IMR-90 (cell line): ENCODE results near the gene UTF1. TPM values are rescaled to one million over a fixed set of nuclear protein-coding genes. Genes with fewer than 3 reads are reported as not detected.
A peak's percentile ranks its signal among the peaks of the same experiment; 100 is the strongest.

ENCODE experiments used
- ATAC-seq: fragments of 200-7000 bp; cut with Tn5 transposase; 2 replicates; pipeline ENCODE4 v1.9.1; 2020; ENCODE audit warnings: low read depth, mild to moderate bottlenecking, moderate library complexity
- BruUV-seq: library from RNA; stranded (reverse); fragments of 400-500 nt; replicated peaks from 2 replicates; lab custom pipeline; 2021; lab: Mats Ljungman, UMichigan
- CTCF ChIA-PET: fragments of 300-600 bp; formaldehyde crosslinking; extraction: SDS; loops from one replicate; lab custom pipeline; 2021; ENCODE audit warnings: antibody characterized with exemption; lab: Yijun Ruan, JAX
- POLR2A ChIA-PET: fragments of 300-600 bp; sonication (Branson Sonifier 250); formaldehyde crosslinking; loops from one replicate; lab custom pipeline; 2022; ENCODE audit warnings: antibody characterized with exemption; ENCODE audit not compliant: unreplicated experiment; lab: Charles Lee
- DNase-seq: peaks from one replicate; pipeline ENCODE4 v3.0.0; 2013
- H2AFZ ChIP-seq: replicated peaks from 2 replicates; pipeline ENCODE3; 2013; ENCODE audit warnings: low read length, mild to moderate bottlenecking; ENCODE audit not compliant: poor library complexity
- H2AK5ac ChIP-seq: 2 replicates; pipeline ENCODE4 v1.6.1; 2013; ENCODE audit warnings: low read depth, low read length, inconsistent platforms
- H2AK9ac ChIP-seq: replicated peaks from 2 replicates; pipeline ENCODE3; 2013; ENCODE audit warnings: mild to moderate bottlenecking, low read depth, low read length, moderate library complexity; ENCODE audit not compliant: poor library complexity
- H2BK120ac ChIP-seq: 2 replicates; pipeline ENCODE4 v1.6.1; 2013; ENCODE audit warnings: low read depth, low read length, inconsistent platforms
- H2BK15ac ChIP-seq: 3 replicates; pipeline ENCODE4 v1.6.1; 2013; ENCODE audit warnings: low read depth, low read length, inconsistent platforms
- H2BK20ac ChIP-seq: 2 replicates; pipeline ENCODE4 v1.6.1; 2013; ENCODE audit warnings: low read depth, mild to moderate bottlenecking, inconsistent platforms, low read length, moderate library complexity
- H2BK5ac ChIP-seq: 2 replicates; pipeline ENCODE4 v1.6.1; 2013; ENCODE audit warnings: mild to moderate bottlenecking, low read depth, low read length, inconsistent platforms; ENCODE audit not compliant: poor library complexity, severe bottlenecking
- H3K14ac ChIP-seq: replicated peaks from 2 replicates; pipeline ENCODE4 v1.6.1; 2013; ENCODE audit warnings: low read depth, low read length, inconsistent platforms
- H3K18ac ChIP-seq: 2 replicates; pipeline ENCODE4 v1.6.1; 2013; ENCODE audit warnings: low read depth, low read length, control low read depth
- H3K23ac ChIP-seq: 2 replicates; pipeline ENCODE4 v1.6.1; 2013; ENCODE audit warnings: low read depth, low read length, inconsistent platforms
- H3K27ac ChIP-seq: 2 replicates; pipeline ENCODE4 v1.5.1; 2013; ENCODE audit warnings: mild to moderate bottlenecking, control low read depth, low read length; ENCODE audit not compliant: insufficient read depth
- H3K27me3 ChIP-seq: 2 replicates; pipeline ENCODE4 v1.6.1; 2013; ENCODE audit warnings: low read length; ENCODE audit not compliant: control insufficient read depth, insufficient read depth
- H3K36me3 ChIP-seq: 2 replicates; pipeline ENCODE4 v1.6.1; 2013; ENCODE audit warnings: low read length, mixed read lengths; ENCODE audit not compliant: control insufficient read depth, insufficient read depth
- H3K4ac ChIP-seq: 2 replicates; pipeline ENCODE4 v1.6.1; 2013; ENCODE audit warnings: low read depth, low read length, inconsistent platforms
- H3K4me1 ChIP-seq: 2 replicates; pipeline ENCODE4 v1.6.1; 2013; ENCODE audit warnings: low read length, mixed read lengths; ENCODE audit not compliant: control insufficient read depth, insufficient read depth
- H3K4me2 ChIP-seq: 2 replicates; pipeline ENCODE4 v1.6.1; 2013; ENCODE audit warnings: low read depth, mild to moderate bottlenecking, control low read depth, low read length, moderate library complexity
- H3K4me3 ChIP-seq: 2 replicates; pipeline ENCODE4 v1.5.1; 2013; ENCODE audit warnings: low read depth, mild to moderate bottlenecking, control low read depth, low read length, moderate library complexity; ENCODE audit not compliant: insufficient read depth
- H3K56ac ChIP-seq: 2 replicates; pipeline ENCODE4 v1.6.1; 2013; ENCODE audit warnings: low read length, inconsistent platforms; ENCODE audit not compliant: insufficient read depth; ENCODE audit errors: extremely low read depth
- H3K79me1 ChIP-seq, 2 experiments: 2 replicates each; pipeline ENCODE4 v1.6.1; 2013; ENCODE audit warnings: low read length in 2 of 2, inconsistent platforms in 1 of 2, low read depth in 1 of 2
- H3K9ac ChIP-seq: 2 replicates; pipeline ENCODE4 v1.6.1; 2013; ENCODE audit warnings: low read depth, low read length, control low read depth
- H3K9me1 ChIP-seq: 2 replicates; pipeline ENCODE4 v1.6.1; 2013; ENCODE audit warnings: low read length, inconsistent platforms; ENCODE audit not compliant: insufficient read depth
- H3K9me3 ChIP-seq: 2 replicates; pipeline ENCODE4 v1.6.1; 2013; ENCODE audit warnings: low read length; ENCODE audit not compliant: control insufficient read depth, insufficient read depth
- H4K20me1 ChIP-seq: 2 replicates; pipeline ENCODE4 v1.6.1; 2013; ENCODE audit warnings: low read length, inconsistent platforms; ENCODE audit not compliant: insufficient read depth
- H4K5ac ChIP-seq: 2 replicates; pipeline ENCODE4 v1.6.1; 2013; ENCODE audit warnings: mild to moderate bottlenecking, low read depth, low read length, control low read depth
- H4K8ac ChIP-seq, 2 experiments: 2 replicates each; pipeline ENCODE4 v1.6.1; 2013; ENCODE audit warnings: low read depth in 2 of 2, low read length in 2 of 2, control low read depth in 1 of 2, inconsistent platforms in 1 of 2
- H4K91ac ChIP-seq: 2 replicates; pipeline ENCODE4 v1.6.1; 2013; ENCODE audit warnings: low read depth, low read length, inconsistent platforms; ENCODE audit not compliant: insufficient read depth
- BHLHE40 ChIP-seq: fragments of 150-350 bp; IDR thresholded peaks from 2 replicates; pipeline ENCODE4 v1.6.1; 2016; ENCODE audit warnings: mild to moderate bottlenecking, low read depth, low read length
- MAZ ChIP-seq: IDR thresholded peaks from 2 replicates; pipeline ENCODE4 v1.6.1; 2012; ENCODE audit warnings: low read depth, mild to moderate bottlenecking, low read length, improper control_type of control experiment, moderate library complexity, borderline replicate concordance
- RAD21 ChIP-seq: IDR thresholded peaks from 2 replicates; pipeline ENCODE4 v1.6.1; 2012; ENCODE audit warnings: low read length, improper control_type of control experiment
- WGBS, 2 experiments: methylation state at CpG; one replicate each; pipeline versions ENCODE4 v1.1.5 to v1.1.7; 2013; ENCODE audit warnings: missing lambda C conversion rate in 2 of 2; ENCODE audit not compliant: insufficient read length in 1 of 2; ENCODE audit errors: extremely low coverage in 2 of 2; 5-methylcytosine and 5-hydroxymethylcytosine counted together
- dilution Hi-C: fragments of 300-500 bp; cut with HindIII; formaldehyde crosslinking; loops from one replicate; pipeline ENCODE4 v1.14.3; 2018; ENCODE audit warnings: low sequenced_read_pairs; ENCODE audit not compliant: unreplicated experiment
- in situ Hi-C: fragments of 300-500 bp; cut with MboI; formaldehyde crosslinking; loops from 3 replicates; pipeline ENCODE4 v1.14.3; 2019; ENCODE audit warnings: low sequenced_read_pairs, inconsistent platforms, mixed read lengths
- intact Hi-C: fragments of 100-400 bp; cut with micrococcal nuclease; formaldehyde crosslinking; loops from 2 replicates; pipeline ENCODE4 v1.10.0; 2022
- polyA plus RNA-seq, 3 experiments: library from polyadenylated mRNA; depleted of rRNA; stranded (reverse); fragments of >200 nt; gene quantifications; 2 replicates each; pipeline ENCODE4 v1.2.3, GENCODE V29; 2012; ENCODE audit warnings: low replicate concordance in 1 of 3
- total RNA-seq: library from RNA; depleted of rRNA; stranded (reverse); fragments of >200 nt; gene quantifications from 2 replicates; pipeline ENCODE4 v1.2.3, GENCODE V29; 2012

The UTF1 gene
- total and polyA plus RNA-seq, 2 of the 4 experiments (the other 2 are of a cell fraction) = not detected

- H4K8ac ChIP-seq = peak overlapping the region; percentile 25 to 73
- H2AK5ac ChIP-seq = peak overlapping the region; percentile 98
- WGBS, 2 experiments = 85% methylated on average over 5 of the region's 21 CpGs; no CpG with 5 or more reads in 1 of the 2 experiments
- H3K4me1 ChIP-seq = peaks cover 21% of the 10 kb centered on the region
- peaks cover 0 to 4% of the 10 kb centered on the region in 2 experiments; a peak in 1 of 4 replicates for H3K79me1 ChIP-seq
- BruUV-seq = no TSS peak
- H4K91ac ChIP-seq = peak overlapping the region; percentile 75
- H3K4me2 ChIP-seq = no peak overlapping the region
- H3K9ac ChIP-seq = no peak overlapping the region
- H4K20me1 ChIP-seq = no peaks in the 10 kb centered on the region
- CTCF ChIA-PET = no interaction called here
- ATAC-seq (no peak), DNase-seq (no peak)
- no peak overlapping the region for H3K23ac ChIP-seq
- H3K4me3 ChIP-seq = no peak overlapping the region
- TF ChIP-seq RAD21 (no peak), BHLHE40 (no peak), MAZ (no peak)
- peak overlapping the region; percentile 93 for H2AK9ac ChIP-seq
- H3K27me3 ChIP-seq = no peaks in the 10 kb centered on the region
- H2BK120ac ChIP-seq = peak overlapping the region; percentile 88
- dilution Hi-C loops (no loop called here), in situ Hi-C loops (loop anchor here (25.0 kb wide), 1 partner anchor 596 kb away; no protein-coding TSS in a partner anchor), intact Hi-C loops (loop anchor here (5.0 kb wide), 1 partner anchor 111 kb away; no protein-coding TSS in a partner anchor)
- peak overlapping the region; percentile 80 for H2BK5ac ChIP-seq
- H3K56ac ChIP-seq = no peak overlapping the region
- peak overlapping the region; percentile 89 for H2AFZ ChIP-seq
- peak overlapping the region; percentile 74; the same call in 1 of the 3 replicates for H2BK15ac ChIP-seq
- no peaks in the 10 kb centered on the region for H3K9me3 ChIP-seq
- POLR2A ChIA-PET = interaction anchor here (0.6 kb wide), 1 partner anchor 19 kb away, joined by 3 read pairs; no protein-coding TSS in a partner anchor
- peaks cover 18% of the 10 kb centered on the region for H3K9me1 ChIP-seq
- no peaks in the 10 kb centered on the region for H3K36me3 ChIP-seq
- peak overlapping the region; percentile 76 for H2BK20ac ChIP-seq
- no peak overlapping the region for H3K18ac ChIP-seq
- H3K4ac ChIP-seq = peak overlapping the region; percentile 80
- H3K27ac ChIP-seq = no peak overlapping the region; the same call in 1 of the 2 replicates
- H3K14ac ChIP-seq = no peak overlapping the region
- peak overlapping the region; percentile 38; the same call in 1 of the 2 replicates for H4K5ac ChIP-seq
Observed at GRCh38 chr10:133258066-133258817, 28.2 kb downstream of the UTF1 start.
